Cerebellar cortex (tissue), 1 donor: ENCODE results near the gene SYNE4.
"Not testable (repeated sequence)": the region's sequence is repeated elsewhere in the genome, so short reads cannot be mapped to it uniquely, and the experiment has no call there.

Source experiments
- DNase-seq: peaks from one replicate; pipeline ENCODE4 v3.0.0-alpha.2; 2015; ENCODE audit warnings: low spot score

Gene SYNE4

GRCh38 chr19:35990771-35991730 is 17.6 kb downstream of the SYNE4 start:
- no peak for DNase-seq

GRCh38 chr19:35990156-35990555 is 18.5 kb downstream of the SYNE4 start:
- DNase-seq, result no peak

GRCh38 chr19:35988824-35989223 is 19.8 kb downstream of the SYNE4 start:
- no peak for DNase-seq

GRCh38 chr19:35987571-35987896 is 21.1 kb downstream of the SYNE4 start:
- no peak for DNase-seq

GRCh38 chr19:35986664-35987570 is 21.7 kb downstream of the SYNE4 start:
- DNase-seq, result peak; percentile 69

- peak; percentile 62 for DNase-seq
Observed at GRCh38 chr19:35986111-35986510, 22.5 kb downstream of the SYNE4 start.

- DNase-seq, result no peak
Observed at GRCh38 chr19:35983177-35983576, 25.4 kb downstream of the SYNE4 start.

- DNase-seq, result not testable (repeated sequence)
Observed at GRCh38 chr19:35980997-35981396, 27.6 kb downstream of the SYNE4 start.

- peak; percentile 38 for DNase-seq
Observed at GRCh38 chr19:35978832-35979365, 29.7 kb downstream of the SYNE4 start.

GRCh38 chr19:35978271-35978670 is 30.3 kb downstream of the SYNE4 start:
- peak; percentile 59 for DNase-seq

- peak; percentile 63 for DNase-seq
Observed at GRCh38 chr19:35977446-35978222, 31.0 kb downstream of the SYNE4 start.

GRCh38 chr19:35975608-35976214 is 32.9 kb downstream of the SYNE4 start:
- no peak for DNase-seq

GRCh38 chr19:35973487-35973886 is 35.1 kb downstream of the SYNE4 start:
- DNase-seq, result no peak

- DNase-seq, result no peak
Observed at GRCh38 chr19:35966771-35967170, 41.8 kb downstream of the SYNE4 start.

- DNase-seq, result peak; percentile 29
Observed at GRCh38 chr19:35963514-35963913, 45.1 kb downstream of the SYNE4 start.

- no peak for DNase-seq
Observed at GRCh38 chr19:35960432-35960972, 48.1 kb downstream of the SYNE4 start.

- no peak for DNase-seq
Observed at GRCh38 chr19:35959968-35960320, 48.7 kb downstream of the SYNE4 start.

- no peak for DNase-seq
Observed at GRCh38 chr19:35959040-35959967, 49.3 kb downstream of the SYNE4 start.

GRCh38 chr19:35958660-35959039 is 50.0 kb downstream of the SYNE4 start:
- no peak for DNase-seq

- not testable (repeated sequence) for DNase-seq
Observed at GRCh38 chr19:35957411-35957810, 51.2 kb downstream of the SYNE4 start.
